Activated naive CD4-positive, alpha-beta T cell treated with anti-CD3 and anti-CD28 coated beads, Interleukin-2, amount 10 ng/mL, durations not matched to agents 7 days and 5 days (primary cell): ENCODE measurements around the gene HOMER1.

Source experiments
- CTCF ChIA-PET: fragments of 350-600 bp; sonication (Branson Sonifier 250); formaldehyde crosslinking; loops from one replicate; lab custom pipeline; 2021; ENCODE audit warnings: antibody characterized with exemption; lab: Charles Lee
- DNase-seq: peaks from one replicate; pipeline ENCODE4 v3.0.0-alpha.2; 2020
- H3K27ac Mint-ChIP-seq: one replicate; pipeline ENCODE4 v1.8.0; 2021; ENCODE audit warnings: mild to moderate bottlenecking, moderate library complexity, mixed read lengths
- H3K27me3 Mint-ChIP-seq: one replicate; pipeline ENCODE4 v1.8.0; 2021; ENCODE audit warnings: mild to moderate bottlenecking, mixed read lengths
- H3K36me3 Mint-ChIP-seq: one replicate; pipeline ENCODE4 v1.8.0; 2021; ENCODE audit warnings: mixed read lengths
- H3K4me1 Mint-ChIP-seq: one replicate; pipeline ENCODE4 v1.8.0; 2021; ENCODE audit warnings: mixed read lengths
- H3K4me3 Mint-ChIP-seq: one replicate; pipeline ENCODE4 v1.8.0; 2021; ENCODE audit warnings: mild to moderate bottlenecking, moderate library complexity, mixed read lengths
- H3K9me3 Mint-ChIP-seq: one replicate; pipeline ENCODE4 v1.8.0; 2021; ENCODE audit warnings: mixed read lengths

The HOMER1 gene

DNA sequence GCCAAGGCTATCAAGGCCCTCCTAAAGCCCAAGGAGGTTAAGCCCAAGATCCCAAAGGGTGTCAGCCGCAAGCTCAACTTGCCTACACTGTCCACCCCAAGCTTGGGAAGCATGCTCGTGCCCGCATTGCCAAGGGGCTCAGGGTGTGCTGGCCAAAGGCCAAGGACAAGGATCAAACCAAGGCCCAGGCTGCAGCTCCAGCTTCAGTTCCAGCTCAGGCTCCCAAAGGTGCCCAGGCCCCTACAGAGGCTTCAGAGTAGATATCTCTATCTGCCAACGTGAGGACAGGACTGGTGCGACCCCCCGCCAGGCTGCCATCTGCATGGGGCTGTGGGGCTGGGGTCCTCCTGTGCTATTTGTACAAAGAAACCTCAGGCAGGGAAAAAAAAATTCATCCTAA is 3.3 kb downstream of the HOMER1 start:
- CTCF ChIA-PET: no interaction called here
- no peak for DNase-seq
- peaks cover 25% of the 10 kb centered on the region for H3K4me1 Mint-ChIP-seq
- no peak overlapping the region for H3K27ac Mint-ChIP-seq
- H3K4me3 Mint-ChIP-seq: no peak overlapping the region
- H3K9me3 Mint-ChIP-seq: no peaks in the 10 kb centered on the region
- H3K36me3 Mint-ChIP-seq: peaks cover 5% of the 10 kb centered on the region
- H3K27me3 Mint-ChIP-seq: peaks cover 55% of the 10 kb centered on the region

DNA sequence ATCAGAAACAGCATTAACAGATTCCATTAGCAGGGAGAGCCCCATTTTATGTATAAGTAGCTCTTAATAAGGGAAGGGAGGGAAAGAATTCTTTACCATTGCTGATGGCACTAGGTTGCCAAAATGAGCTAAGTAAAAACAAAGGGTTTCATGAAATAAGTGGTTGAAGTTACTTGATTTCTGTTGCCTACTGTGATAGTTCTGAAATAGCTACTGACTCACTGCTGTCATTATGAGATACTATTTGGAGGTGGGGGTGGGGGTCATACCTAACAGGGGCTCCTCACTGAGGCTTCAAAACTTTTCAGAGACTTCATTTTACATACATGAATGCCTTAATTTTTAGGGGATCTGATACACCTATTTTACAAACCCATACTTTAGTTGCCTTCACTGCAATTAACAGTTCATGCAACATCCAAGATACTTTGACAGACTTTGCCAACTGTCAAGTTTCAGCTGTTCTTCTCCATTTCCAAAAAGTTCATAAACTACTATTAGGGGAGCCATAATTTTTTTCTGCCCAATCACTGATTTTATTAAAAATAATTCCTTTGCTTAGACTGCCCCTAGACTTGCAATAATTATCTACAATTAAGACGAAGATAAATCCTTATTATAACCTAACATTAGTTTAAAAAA is 4.6 kb downstream of the HOMER1 start:
- no peak for DNase-seq
- CTCF ChIA-PET: no interaction called here
- H3K27me3 Mint-ChIP-seq: peaks cover 51% of the 10 kb centered on the region
- H3K27ac Mint-ChIP-seq: no peak overlapping the region
- H3K36me3 Mint-ChIP-seq: peaks cover 4% of the 10 kb centered on the region
- peaks cover 19% of the 10 kb centered on the region for H3K4me1 Mint-ChIP-seq
- H3K9me3 Mint-ChIP-seq: no peaks in the 10 kb centered on the region
- H3K4me3 Mint-ChIP-seq: no peak overlapping the region

DNA sequence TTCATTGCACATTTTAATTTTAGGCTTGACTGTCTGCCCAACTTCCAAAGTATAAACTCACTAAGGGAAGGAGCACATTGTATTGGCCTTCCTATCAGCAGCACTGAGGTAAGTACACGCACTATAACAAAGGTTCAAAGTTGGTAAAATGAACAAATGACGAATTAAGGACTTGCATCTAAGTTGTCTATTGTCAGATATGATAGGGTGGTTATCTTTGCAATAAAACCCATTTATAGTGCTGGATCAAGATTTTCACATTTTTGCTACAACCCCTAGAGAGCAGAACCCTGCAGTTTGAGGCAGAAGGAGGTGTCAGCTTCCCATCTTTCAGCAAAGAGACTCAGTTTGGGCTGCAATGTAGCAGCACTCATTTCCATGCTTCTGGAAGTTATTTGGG is 5.1 kb downstream of the HOMER1 start:
- Mint-ChIP-seq H3K4me3 (no peak overlapping the region), H3K27ac (no peak overlapping the region), H3K4me1 (peaks cover 18% of the 10 kb centered on the region), H3K9me3 (no peaks in the 10 kb centered on the region), H3K36me3 (peaks cover 3% of the 10 kb centered on the region), H3K27me3 (peaks cover 47% of the 10 kb centered on the region)
- CTCF ChIA-PET: no interaction called here
- DNase-seq: no peak

DNA sequence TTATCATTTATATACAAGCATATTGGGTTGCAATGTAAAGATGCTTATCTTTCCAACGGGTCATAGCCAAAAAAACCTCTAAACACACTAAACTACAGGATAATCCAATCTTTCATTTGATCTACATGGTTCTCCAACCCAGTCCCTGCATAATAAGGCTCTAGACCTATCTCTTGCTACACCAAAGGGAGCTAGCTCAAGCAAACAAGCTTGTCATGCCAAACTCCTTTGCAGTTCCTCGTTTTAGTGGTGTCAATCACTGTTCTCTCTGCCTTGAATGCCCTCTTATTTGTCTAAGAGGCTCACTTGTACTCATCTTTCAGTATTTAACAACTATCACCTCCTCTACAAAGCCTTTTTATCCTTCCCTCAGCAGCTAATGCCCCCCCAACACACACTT is 5.6 kb downstream of the HOMER1 start:
- CTCF ChIA-PET: no interaction called here
- peaks cover 42% of the 10 kb centered on the region for H3K27me3 Mint-ChIP-seq
- H3K9me3 Mint-ChIP-seq: no peaks in the 10 kb centered on the region
- H3K36me3 Mint-ChIP-seq: peaks cover 3% of the 10 kb centered on the region
- no peak for DNase-seq
- H3K4me3 Mint-ChIP-seq: no peak overlapping the region
- H3K27ac Mint-ChIP-seq: no peak overlapping the region
- H3K4me1 Mint-ChIP-seq: peaks cover 18% of the 10 kb centered on the region

DNA sequence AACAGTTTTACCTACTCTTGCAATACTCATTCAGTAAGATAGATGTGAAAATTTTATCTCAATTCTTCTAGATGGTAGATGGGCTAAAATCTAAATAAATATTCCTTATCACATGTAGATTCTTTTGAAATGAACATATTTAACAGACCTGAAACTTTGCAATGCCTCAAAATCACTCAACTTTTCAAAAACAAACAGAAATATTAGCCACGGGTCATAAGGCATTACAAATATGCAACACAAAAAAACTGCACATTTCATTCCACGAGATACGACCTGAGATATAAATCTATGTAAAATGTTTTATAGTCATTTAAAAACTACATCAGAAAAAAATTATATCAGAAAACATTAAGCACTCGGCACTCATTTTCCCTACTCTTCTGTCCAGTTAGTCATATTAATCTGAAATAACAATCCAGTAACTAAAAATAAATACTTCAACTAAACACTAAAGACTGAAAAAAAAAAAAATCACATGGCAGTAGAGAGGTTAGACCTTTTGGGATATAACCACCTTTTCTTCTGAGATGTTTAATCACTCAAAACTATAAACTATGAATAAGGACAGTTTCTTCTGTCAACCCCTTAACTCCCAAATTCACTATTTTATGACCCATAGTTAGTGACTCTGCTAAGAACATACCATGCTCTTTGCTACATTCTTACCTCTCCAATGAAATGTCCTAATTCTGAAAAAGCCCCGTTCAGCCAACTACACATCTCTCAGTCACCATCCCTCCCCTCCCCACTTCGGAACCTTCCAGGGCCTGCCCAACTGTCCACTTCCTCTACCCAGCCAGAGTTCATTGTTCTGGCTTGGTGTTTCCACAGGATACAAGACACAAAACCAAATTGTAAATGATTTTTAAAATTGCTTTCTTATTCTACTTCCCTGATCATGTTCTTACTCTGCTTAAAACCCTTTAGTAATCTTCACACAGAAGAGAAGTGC is 6.4 kb downstream of the HOMER1 start:
- CTCF ChIA-PET: no interaction called here

DNA sequence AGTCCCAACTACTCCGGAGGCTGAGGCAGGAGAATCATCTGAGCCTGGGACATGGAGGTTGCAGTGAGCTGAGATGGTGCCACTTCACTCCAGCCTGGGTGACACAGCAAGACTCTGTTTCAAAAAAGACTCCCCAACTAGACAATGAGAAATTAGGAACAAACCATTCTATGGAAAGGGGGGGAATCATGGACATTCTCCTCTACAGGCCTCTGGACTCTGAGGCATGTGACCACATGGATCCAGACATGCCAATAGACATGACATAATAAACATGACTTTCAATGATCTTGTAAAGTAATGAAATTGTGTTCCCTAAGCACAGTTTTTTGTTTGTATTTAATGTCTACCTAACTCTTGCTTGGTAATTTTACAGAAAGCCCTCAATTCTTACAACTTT is 8.8 kb downstream of the HOMER1 start:
- H3K36me3 Mint-ChIP-seq: no peaks in the 10 kb centered on the region
- H3K27me3 Mint-ChIP-seq: peaks cover 14% of the 10 kb centered on the region
- no peak overlapping the region for H3K4me3 Mint-ChIP-seq
- no peak for DNase-seq
- H3K27ac Mint-ChIP-seq: no peak overlapping the region
- H3K4me1 Mint-ChIP-seq: no peaks in the 10 kb centered on the region
- no peaks in the 10 kb centered on the region for H3K9me3 Mint-ChIP-seq
- CTCF ChIA-PET: no interaction called here

More for the DNA sequence above, 6.4 kb downstream of the HOMER1 start:
- Mint-ChIP-seq H3K27ac (no peak overlapping the region), H3K4me3 (no peak overlapping the region), H3K36me3 (no peaks in the 10 kb centered on the region), H3K9me3 (no peaks in the 10 kb centered on the region), H3K27me3 (peaks cover 34% of the 10 kb centered on the region), H3K4me1 (peaks cover 10% of the 10 kb centered on the region)
- no peak for DNase-seq

DNA sequence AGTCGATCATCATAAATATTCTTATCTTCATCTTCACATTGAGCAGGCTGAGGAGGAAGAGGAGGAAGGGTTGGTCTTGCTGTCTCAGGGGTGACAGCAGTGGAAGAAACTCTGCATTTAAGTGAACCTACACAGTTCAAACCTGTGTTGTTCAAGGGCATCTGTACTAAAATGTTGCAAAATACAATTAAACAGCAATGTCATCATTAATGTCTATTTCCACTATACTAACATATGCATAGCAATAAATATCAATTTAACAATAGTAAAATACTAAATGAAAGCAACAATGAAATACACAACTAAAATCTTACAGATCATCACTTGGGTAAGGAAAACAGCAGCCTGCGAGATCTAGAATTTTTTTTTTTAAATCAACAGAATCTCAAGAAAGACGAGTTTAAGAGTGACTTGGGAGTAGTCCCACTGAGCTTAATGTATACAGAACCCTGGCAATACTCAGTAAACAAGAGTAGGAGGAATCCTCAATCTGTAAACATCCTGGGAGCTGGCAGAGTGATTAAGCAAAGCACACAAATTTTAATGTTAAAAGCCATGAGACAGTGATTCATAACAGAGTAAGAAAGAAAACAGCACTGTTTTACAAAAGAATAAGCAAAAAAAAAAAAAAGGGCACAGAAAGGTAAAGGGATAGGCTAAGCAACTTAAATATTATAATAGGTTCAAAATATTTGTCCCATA is 10.0 kb downstream of the HOMER1 start:
- no peak overlapping the region for H3K4me3 Mint-ChIP-seq
- CTCF ChIA-PET: no interaction called here
- DNase-seq: no peak
- no peaks in the 10 kb centered on the region for H3K4me1 Mint-ChIP-seq
- peaks cover 9% of the 10 kb centered on the region for H3K27me3 Mint-ChIP-seq
- no peaks in the 10 kb centered on the region for H3K9me3 Mint-ChIP-seq
- H3K36me3 Mint-ChIP-seq: no peaks in the 10 kb centered on the region
- H3K27ac Mint-ChIP-seq: no peak overlapping the region

DNA sequence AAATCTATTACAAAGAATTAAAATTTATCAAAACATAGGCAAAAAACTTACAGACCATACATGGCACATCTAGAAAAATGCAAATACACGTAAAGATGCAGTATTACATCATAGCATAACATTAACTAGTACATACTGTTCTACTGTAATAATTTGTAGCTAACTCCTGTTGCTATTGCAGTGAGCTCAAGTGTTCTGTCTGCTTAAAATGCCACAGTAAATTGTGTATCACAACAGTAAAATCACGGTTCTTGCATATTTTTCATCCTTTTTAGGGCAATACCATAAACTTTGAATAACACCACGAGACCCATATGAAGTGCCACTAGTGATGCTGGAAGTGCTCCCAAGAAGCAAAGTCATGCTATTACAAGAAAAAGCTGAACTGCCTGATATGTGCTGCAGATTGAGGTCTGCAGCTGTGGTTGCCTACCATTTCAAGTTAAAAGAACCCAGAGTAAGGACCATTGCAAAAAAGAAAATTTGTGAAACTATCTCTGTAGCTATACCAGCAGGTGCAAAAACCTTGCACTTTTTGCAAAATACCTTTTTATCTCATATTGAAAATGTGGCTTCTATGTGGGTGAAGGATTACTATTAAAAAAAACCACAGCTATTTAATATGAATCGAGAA is 14.2 kb downstream of the HOMER1 start:
- DNase-seq: no peak
- Mint-ChIP-seq H3K4me1 (no peaks in the 10 kb centered on the region), H3K27ac (no peak overlapping the region), H3K4me3 (no peak overlapping the region), H3K9me3 (no peaks in the 10 kb centered on the region), H3K36me3 (no peaks in the 10 kb centered on the region), H3K27me3 (no peaks in the 10 kb centered on the region)
- CTCF ChIA-PET: interaction anchor here (1.1 kb wide), 1 partner anchor 275 kb away, joined by 4 read pairs; no protein-coding TSS in a partner anchor

DNA sequence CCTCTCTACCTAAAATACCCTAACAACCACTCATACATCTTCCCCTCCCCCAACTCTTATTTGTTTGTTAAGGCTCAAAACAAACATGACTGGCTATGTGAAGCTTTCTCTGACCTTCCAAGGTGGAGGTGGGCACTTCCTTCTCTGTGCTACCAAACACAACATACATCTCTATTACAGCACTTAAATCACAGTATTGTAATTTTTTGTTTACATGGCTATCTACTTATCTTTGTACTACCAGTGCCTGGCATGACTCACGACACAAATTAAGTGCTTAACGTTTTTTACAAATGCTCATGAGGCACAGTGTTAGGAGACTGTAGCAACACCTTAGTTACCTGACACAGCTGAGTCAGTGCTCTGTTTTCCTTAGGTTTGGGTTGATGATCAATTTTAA is 18.6 kb downstream of the HOMER1 start:
- Mint-ChIP-seq H3K36me3 (no peaks in the 10 kb centered on the region), H3K27me3 (no peaks in the 10 kb centered on the region), H3K27ac (no peak overlapping the region), H3K4me1 (no peaks in the 10 kb centered on the region), H3K4me3 (no peak overlapping the region), H3K9me3 (no peaks in the 10 kb centered on the region)
- CTCF ChIA-PET: no interaction called here
- no peak for DNase-seq

DNA sequence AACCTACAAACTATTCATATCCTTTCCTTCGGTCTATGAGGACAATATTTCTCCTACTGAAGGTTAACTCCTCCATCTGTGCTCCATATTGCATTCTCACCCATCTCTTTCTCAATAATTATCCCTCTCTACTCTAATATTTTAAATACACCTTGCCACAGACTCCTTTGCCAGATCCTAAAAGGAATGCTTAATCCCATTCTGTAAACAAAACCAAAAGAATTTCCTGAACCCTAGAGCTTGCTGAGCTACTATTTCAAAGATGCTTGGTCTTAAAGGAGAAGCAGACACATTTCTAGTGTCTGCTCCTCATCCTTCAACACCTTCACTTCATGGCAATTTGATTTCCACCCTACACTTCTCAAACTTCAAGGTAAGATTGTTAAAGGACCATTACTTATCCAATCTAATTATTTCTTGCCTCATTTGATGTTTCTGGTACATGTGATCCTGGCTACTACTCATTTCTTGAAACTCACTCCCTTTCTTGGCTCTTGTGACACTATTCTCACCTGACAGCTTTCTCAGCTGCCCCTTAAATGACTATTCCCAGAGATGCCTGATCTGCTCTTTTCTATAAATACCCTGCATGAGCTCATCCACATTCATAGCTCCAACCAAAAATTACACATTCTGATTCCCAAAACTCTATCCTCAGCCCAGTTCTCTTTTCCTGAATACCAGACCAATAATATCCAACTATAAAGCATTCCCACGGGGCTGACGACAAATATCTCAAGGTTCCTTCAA is 20.2 kb downstream of the HOMER1 start:
- no peak for DNase-seq
- CTCF ChIA-PET: no interaction called here

DNA sequence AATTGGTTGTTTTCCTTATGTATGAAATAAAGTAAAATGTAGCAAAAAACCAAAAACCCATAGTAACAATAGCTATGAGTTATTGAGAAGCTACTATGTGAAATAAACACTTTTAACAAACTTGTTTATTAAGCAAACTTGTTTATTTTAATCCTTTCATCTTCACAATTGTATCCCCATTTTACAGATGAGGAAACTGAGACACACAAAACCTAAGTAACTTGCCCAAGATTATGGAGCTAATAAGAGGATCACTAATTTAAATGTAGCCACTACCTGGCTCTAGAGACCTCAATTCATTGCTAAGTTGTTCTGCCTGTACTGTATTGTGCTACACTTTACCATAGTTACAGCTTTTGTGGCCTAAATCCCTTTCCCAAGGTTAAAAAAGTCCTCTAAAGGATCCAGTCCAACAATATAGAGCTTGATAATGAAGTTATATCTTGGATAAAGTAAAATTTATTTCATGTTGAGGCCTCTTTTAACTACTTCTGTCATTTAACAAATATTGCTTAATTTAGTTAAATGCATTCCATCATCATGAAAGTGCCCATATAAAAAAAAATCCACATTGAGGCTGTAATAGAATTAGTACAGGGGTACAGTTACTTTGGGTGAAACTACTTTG is 22.1 kb downstream of the HOMER1 start:
- CTCF ChIA-PET: no interaction called here
- Mint-ChIP-seq H3K27me3 (no peaks in the 10 kb centered on the region), H3K9me3 (no peaks in the 10 kb centered on the region), H3K4me3 (no peak overlapping the region), H3K4me1 (no peaks in the 10 kb centered on the region), H3K36me3 (no peaks in the 10 kb centered on the region), H3K27ac (no peak overlapping the region)
- DNase-seq: no peak

More for the DNA sequence above, 20.2 kb downstream of the HOMER1 start:
- no peaks in the 10 kb centered on the region for H3K4me1 Mint-ChIP-seq
- H3K9me3 Mint-ChIP-seq: no peaks in the 10 kb centered on the region
- H3K36me3 Mint-ChIP-seq: no peaks in the 10 kb centered on the region
- no peak overlapping the region for H3K4me3 Mint-ChIP-seq
- H3K27me3 Mint-ChIP-seq: no peaks in the 10 kb centered on the region
- H3K27ac Mint-ChIP-seq: no peak overlapping the region

DNA sequence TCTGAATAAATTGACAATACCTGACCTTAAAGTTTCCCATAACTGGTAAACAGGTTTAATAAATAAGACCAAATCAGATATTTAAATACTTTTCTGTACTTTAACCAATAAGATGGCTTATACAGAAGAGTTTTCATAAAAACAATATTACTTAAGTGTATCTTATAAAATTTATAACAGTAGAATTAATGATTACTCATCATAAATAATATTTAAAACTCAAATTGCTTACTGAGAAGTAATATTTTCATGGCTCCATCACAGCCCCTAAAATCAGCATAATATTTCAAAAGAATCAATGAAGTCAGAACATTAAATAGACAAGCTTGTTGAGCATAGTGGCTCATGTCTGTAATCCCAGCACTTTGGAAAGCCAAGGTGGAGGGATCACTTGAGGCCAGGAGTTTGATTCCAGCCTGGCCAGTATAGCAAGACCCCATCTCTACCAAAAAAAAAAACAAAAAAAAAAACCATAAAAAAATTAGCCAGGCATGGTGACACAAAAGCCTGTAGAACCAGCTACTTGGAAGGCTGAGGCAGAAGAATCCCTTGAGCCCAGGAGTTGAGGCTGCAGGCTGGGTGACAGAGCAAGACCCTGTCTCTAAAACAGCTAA is 23.5 kb downstream of the HOMER1 start:
- no peaks in the 10 kb centered on the region for H3K36me3 Mint-ChIP-seq
- H3K9me3 Mint-ChIP-seq: no peaks in the 10 kb centered on the region
- H3K27me3 Mint-ChIP-seq: no peaks in the 10 kb centered on the region
- no peak for DNase-seq
- H3K4me3 Mint-ChIP-seq: no peak overlapping the region
- H3K4me1 Mint-ChIP-seq: no peaks in the 10 kb centered on the region
- no peak overlapping the region for H3K27ac Mint-ChIP-seq
- CTCF ChIA-PET: no interaction called here

DNA sequence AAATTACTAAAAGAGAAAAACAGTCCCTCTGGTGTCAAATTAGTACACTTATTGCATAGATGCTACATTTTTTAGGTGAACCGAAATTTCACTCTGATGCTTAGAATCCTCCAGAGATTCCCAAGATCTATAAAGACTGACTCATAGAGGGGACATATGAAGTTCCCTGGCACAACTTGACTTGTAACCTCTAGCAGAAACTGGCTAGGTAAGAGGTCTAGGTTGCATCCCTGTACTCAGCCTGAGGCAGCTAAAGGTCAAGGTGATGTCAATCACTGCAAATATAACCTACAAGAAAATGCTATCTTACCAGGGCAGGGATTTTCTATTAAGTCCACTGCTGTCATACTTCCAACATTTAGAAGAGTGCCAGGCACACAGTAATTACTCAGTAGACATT is 24.2 kb downstream of the HOMER1 start:
- Mint-ChIP-seq H3K4me3 (no peak overlapping the region), H3K27me3 (no peaks in the 10 kb centered on the region)
- CTCF ChIA-PET: no interaction called here

More for the DNA sequence above, 24.2 kb downstream of the HOMER1 start:
- H3K27ac Mint-ChIP-seq: no peak overlapping the region
- H3K4me1 Mint-ChIP-seq: no peaks in the 10 kb centered on the region
- no peaks in the 10 kb centered on the region for H3K36me3 Mint-ChIP-seq
- no peak for DNase-seq
- H3K9me3 Mint-ChIP-seq: no peaks in the 10 kb centered on the region
